ENCODE measurements around the gene ATAT1. TPM values are rescaled to one million over a fixed set of nuclear protein-coding genes. Genes with fewer than 3 reads are reported as not detected.

Gene ATAT1
- total and polyA plus RNA-seq, 2 of the 13 experiments (the other 11 are each of a cell fraction or from before 2014, with no cell fraction given): 9.2 to 23.6 TPM

- TF ChIP-seq SMAD1 (CRISPR knock-in tag; IDR thresholded peaks at IDR 0.05; ENCODE audit: borderline replicate concordance, low read depth): no peak
- TF ChIP-seq ZNF772 (CRISPR knock-in tag; IDR thresholded peaks at IDR 0.05): 0 out of 2 replicates have a peak, but pooled peaks have one; percentile 6
- TF ChIP-seq BRD4 (CRISPR knock-in tag; IDR thresholded peaks at IDR 0.05): no peak
- TF ChIP-seq TBX3 (IDR thresholded peaks at IDR 0.05; ENCODE audit: borderline replicate concordance): no peak
- TF ChIP-seq FOSL2 (CRISPR knock-in tag; IDR thresholded peaks at IDR 0.05): peak; percentile 63
- no peak for TF ChIP-seq SP140L (CRISPR knock-in tag; IDR thresholded peaks at IDR 0.05; ENCODE audit: borderline replicate concordance)
- TF ChIP-seq ARNTL (CRISPR knock-in tag; IDR thresholded peaks at IDR 0.05): 0 out of 2 replicates have a peak, but pooled peaks have one; percentile 34
- no peak for TF ChIP-seq ZUFSP (CRISPR knock-in tag; IDR thresholded peaks at IDR 0.05; ENCODE audit: borderline replicate concordance)
- no peak for TF ChIP-seq ZFP82 (CRISPR knock-in tag; IDR thresholded peaks at IDR 0.05; ENCODE audit: borderline replicate concordance)
- TF ChIP-seq MYPOP (CRISPR knock-in tag; IDR thresholded peaks at IDR 0.05): 0 out of 2 replicates have a peak, but pooled peaks have one; percentile 27
- no peak for TF ChIP-seq ZNF850 (CRISPR knock-in tag; conservative IDR thresholded peaks at IDR 0.05)
- TF ChIP-seq ZNF556 (CRISPR knock-in tag; IDR thresholded peaks at IDR 0.05; ENCODE audit: borderline replicate concordance): peak; percentile 68; the same call in 1 of the 2 replicates
- TF ChIP-seq ZKSCAN5 (CRISPR knock-in tag; IDR thresholded peaks at IDR 0.05): no peak
- no peak for TF ChIP-seq RFX1 (IDR thresholded peaks at IDR 0.05)
- peak; percentile 49; the same call in 1 of the 2 replicates for TF ChIP-seq CCDC6 (CRISPR knock-in tag; IDR thresholded peaks at IDR 0.05)
- TF ChIP-seq SRSF4 (IDR thresholded peaks at IDR 0.05; ENCODE audit: low read depth, low read length, poor library complexity, severe bottlenecking): no peak
- TF ChIP-seq SNAPC2 (CRISPR knock-in tag; IDR thresholded peaks at IDR 0.05): peak; percentile 40; the same call in 1 of the 2 replicates
- no peak for TF ChIP-seq ZBTB49 (CRISPR knock-in tag; IDR thresholded peaks at IDR 0.05; ENCODE audit: borderline replicate concordance)
- TF ChIP-seq ZSCAN25 (CRISPR knock-in tag; IDR thresholded peaks at IDR 0.05): peak; percentile 28; the same call in 1 of the 2 replicates
- TF ChIP-seq ZNF878 (CRISPR knock-in tag; IDR thresholded peaks at IDR 0.05): no peak
- no peak for TF ChIP-seq SP1 (IDR thresholded peaks at IDR 0.05)
- peak; percentile 59; the same call in 1 of the 2 replicates for TF ChIP-seq SP1 (CRISPR knock-in tag; IDR thresholded peaks at IDR 0.05)
- TF ChIP-seq ZNF672 (CRISPR knock-in tag; IDR thresholded peaks at IDR 0.05): no peak
- TF ChIP-seq ZBTB44 (CRISPR knock-in tag; IDR thresholded peaks at IDR 0.05): no peak
Measured at GRCh38 chr6:30686908-30687658, 60.4 kb downstream of the ATAT1 start (continued).
